Neural crest cell (in vitro differentiated cells): Measurements from ENCODE around the gene SMAD6. TPM values are rescaled to one million over a fixed set of nuclear protein-coding genes. Genes with fewer than 3 reads are reported as not detected.

ENCODE experiments used
- DNase-seq: peaks from one replicate; pipeline ENCODE4 v3.0.0; 2021; ENCODE audit warnings: low read depth, mixed read lengths, low spot score
- H3K27ac Mint-ChIP-seq: one replicate; pipeline ENCODE4 v1.8.0; 2021; ENCODE audit warnings: mild to moderate bottlenecking, mixed read lengths; ENCODE audit not compliant: unreplicated experiment
- H3K27me3 Mint-ChIP-seq: 2 replicates; pipeline ENCODE4 v1.8.0; 2021; ENCODE audit warnings: low read depth, mild to moderate bottlenecking, mixed read lengths
- H3K36me3 Mint-ChIP-seq: 2 replicates; pipeline ENCODE4 v1.8.0; 2021; ENCODE audit warnings: low read depth, mild to moderate bottlenecking, mixed read lengths
- H3K4me1 Mint-ChIP-seq: 2 replicates; pipeline ENCODE4 v1.8.0; 2021; ENCODE audit warnings: mixed read lengths
- H3K4me3 Mint-ChIP-seq: one replicate; pipeline ENCODE4 v1.8.0; 2021; ENCODE audit warnings: mild to moderate bottlenecking, mixed read lengths
- H3K9me3 Mint-ChIP-seq: 2 replicates; pipeline ENCODE4 v1.8.0; 2021; ENCODE audit warnings: mixed read lengths
- total RNA-seq: library from RNA; stranded (reverse); gene quantifications from 2 replicates; pipeline ENCODE4 v1.2.1, GENCODE V29; 2021
- TF ChIP-seq, protein P1 (sequence below): fragments of 200-600 bp; sonication (generic); conservative IDR thresholded peaks from 2 replicates; pipeline ENCODE4 v1.5.0; 2021; ENCODE audit warnings: antibody characterized with exemption, mild to moderate bottlenecking

The SMAD6 gene
- total RNA-seq, 1 donor from 2014 or later, result 4.7 TPM

DNA sequence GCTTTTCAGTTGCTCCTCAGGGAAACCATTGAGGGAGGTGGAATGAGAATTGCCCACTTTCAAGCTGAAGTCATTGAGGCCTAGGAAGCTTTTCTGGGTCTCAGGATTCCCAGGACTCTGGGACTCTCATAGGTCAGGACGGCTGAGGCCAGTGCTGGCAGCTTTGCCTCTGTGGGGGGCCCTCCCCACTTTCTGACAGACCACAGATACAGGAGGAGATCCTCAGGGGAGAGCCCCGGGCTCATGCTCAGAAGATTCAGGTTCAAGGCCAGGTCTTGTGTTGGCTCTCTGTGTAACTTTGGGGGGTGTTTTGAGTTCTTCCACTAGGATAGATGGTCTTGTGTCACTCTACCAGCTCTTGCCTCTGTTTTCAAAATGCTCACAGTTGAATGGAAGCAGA, 50.0 kb downstream of the SMAD6 start:
- no peak for DNase-seq
- Mint-ChIP-seq H3K36me3 (peaks cover 9% of the 10 kb centered on the region), H3K4me3 (no peak overlapping the region), H3K27me3 (no peaks in the 10 kb centered on the region), H3K4me1 (peaks cover 16% of the 10 kb centered on the region), H3K27ac (peak overlapping the region; percentile 58), H3K9me3 (peaks cover 4% of the 10 kb centered on the region)
- TF ChIP-seq, protein P1, sequence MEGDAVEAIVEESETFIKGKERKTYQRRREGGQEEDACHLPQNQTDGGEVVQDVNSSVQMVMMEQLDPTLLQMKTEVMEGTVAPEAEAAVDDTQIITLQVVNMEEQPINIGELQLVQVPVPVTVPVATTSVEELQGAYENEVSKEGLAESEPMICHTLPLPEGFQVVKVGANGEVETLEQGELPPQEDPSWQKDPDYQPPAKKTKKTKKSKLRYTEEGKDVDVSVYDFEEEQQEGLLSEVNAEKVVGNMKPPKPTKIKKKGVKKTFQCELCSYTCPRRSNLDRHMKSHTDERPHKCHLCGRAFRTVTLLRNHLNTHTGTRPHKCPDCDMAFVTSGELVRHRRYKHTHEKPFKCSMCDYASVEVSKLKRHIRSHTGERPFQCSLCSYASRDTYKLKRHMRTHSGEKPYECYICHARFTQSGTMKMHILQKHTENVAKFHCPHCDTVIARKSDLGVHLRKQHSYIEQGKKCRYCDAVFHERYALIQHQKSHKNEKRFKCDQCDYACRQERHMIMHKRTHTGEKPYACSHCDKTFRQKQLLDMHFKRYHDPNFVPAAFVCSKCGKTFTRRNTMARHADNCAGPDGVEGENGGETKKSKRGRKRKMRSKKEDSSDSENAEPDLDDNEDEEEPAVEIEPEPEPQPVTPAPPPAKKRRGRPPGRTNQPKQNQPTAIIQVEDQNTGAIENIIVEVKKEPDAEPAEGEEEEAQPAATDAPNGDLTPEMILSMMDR, result no peak

DNA sequence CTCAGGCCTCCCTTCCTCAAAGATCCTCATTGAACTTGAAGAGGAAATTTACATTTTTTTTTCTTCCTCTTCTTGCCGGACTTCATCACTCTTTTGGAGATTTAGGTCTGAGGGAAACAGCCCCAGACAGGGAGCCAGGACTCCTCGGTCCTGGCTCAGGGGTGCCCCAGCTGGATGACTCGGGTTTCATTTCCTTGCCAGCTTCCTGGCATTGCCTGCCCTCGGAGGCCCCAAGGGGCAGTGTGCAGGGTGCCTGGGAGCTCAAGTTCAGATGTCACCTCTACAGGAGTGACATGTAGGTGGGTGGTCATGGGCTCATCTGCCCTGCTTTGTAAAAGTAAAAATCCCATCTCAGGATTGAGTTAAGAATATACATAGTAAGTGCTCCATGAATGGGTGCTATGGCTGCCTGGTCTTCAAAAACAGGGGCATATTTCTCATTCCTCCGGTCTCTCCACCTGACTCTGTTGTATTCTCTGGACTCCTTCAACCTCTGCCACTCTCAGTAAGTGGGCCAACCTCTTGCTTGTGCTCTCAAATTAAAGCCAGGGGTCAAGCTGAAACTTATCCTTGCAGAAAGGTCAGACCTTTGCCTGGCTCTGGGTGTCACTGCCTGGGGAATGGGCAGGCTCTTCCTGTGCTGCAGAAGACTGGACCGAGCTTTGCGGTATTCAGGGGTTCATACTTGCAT, 51.8 kb downstream of the SMAD6 start:
- Mint-ChIP-seq H3K4me1 (peaks cover 3% of the 10 kb centered on the region), H3K36me3 (peaks cover 9% of the 10 kb centered on the region), H3K27ac (no peak overlapping the region), H3K9me3 (peaks cover 4% of the 10 kb centered on the region), H3K4me3 (no peak overlapping the region), H3K27me3 (no peaks in the 10 kb centered on the region)
- TF ChIP-seq, protein P1, result no peak
- no peak for DNase-seq

DNA sequence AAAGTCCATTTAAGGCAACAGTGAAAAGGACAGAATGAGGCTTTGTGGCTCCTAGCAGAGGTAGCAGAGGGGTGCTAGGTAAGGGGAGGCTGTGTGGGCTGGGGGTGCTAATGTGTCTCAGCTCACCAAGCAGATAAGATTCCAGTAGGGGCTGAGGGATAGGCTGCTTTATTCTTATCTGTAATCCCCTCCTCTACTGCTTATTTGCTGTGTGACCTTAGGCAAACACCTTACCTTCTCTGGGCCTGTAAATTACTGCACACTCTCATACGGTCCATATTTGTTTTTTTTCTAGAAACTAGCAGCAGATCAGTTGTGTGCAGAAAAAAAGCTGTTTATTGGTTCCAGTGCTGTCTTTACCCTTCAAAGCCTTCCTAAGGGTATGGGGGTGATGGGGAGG, 52.8 kb downstream of the SMAD6 start:
- Mint-ChIP-seq H3K4me3 (no peak overlapping the region), H3K4me1 (peaks cover 3% of the 10 kb centered on the region), H3K9me3 (peaks cover 4% of the 10 kb centered on the region), H3K27ac (no peak overlapping the region), H3K36me3 (peaks cover 9% of the 10 kb centered on the region), H3K27me3 (no peaks in the 10 kb centered on the region)
- no peak for DNase-seq
- TF ChIP-seq, protein P1, result no peak

DNA sequence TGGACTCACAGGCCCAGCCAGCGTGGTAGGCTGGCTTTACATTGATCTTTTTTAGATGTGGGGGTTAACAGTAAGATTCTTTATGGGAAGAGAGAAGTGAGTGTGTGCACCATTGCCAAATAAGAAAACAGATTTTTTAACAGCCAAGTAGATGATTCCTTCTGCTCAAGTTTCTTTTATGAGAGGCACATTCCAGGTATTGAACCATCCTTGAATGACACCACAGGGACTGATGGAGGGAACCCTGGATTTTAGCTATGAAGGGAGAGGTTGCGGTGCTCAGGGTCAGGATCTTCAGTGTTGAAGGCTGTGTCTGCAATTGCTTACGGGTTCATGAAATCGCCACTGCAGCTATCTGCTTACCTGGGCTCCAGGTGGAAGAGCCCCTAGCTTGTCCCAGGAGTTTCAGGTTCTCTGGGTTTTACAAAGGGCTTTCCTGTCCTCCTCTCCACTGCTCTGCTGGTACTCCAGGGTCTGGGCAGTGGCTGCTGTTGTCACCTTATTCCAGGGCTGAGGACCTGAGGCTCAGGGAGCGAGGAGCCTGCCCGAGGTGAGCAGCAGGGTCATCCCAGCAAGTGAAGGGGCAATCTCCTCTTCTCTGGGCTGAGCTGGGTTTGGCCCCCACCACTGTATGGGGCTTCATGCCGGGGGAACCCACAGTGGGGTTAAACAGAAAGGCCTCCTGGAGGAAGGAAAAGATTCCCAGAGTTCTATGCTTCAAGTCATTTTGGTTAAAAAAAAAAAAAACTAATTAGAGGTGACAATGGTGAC, 53.4 kb downstream of the SMAD6 start:
- Mint-ChIP-seq H3K9me3 (peaks cover 4% of the 10 kb centered on the region), H3K27me3 (no peaks in the 10 kb centered on the region), H3K4me3 (no peak overlapping the region), H3K4me1 (peaks cover under 1% of the 10 kb centered on the region), H3K27ac (no peak overlapping the region), H3K36me3 (peaks cover 9% of the 10 kb centered on the region)
- DNase-seq, result no peak
- TF ChIP-seq, protein P1, result no peak

DNA sequence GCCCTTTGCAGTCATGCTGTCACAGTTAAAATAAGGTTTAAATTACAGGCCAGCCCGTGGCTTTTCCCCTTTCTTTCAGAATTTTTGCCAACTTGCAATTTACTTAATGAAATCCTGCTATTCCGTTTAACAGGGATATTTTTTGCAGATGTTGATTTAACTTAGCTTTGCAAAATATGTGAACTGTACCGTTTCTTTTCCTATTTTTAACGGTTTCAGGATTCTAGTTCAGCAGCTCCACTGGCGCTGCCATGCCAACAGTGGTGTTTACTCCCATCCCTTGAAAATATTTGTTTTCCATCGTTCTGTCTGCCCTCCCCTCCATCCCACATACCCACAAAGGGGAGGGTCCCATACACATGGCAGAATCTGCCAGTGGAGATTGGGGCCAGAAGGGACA, 54.3 kb downstream of the SMAD6 start:
- no peak overlapping the region for H3K27ac Mint-ChIP-seq

More for the DNA sequence above, 54.3 kb downstream of the SMAD6 start:
- Mint-ChIP-seq H3K9me3 (peaks cover 4% of the 10 kb centered on the region), H3K4me3 (no peak overlapping the region), H3K36me3 (peaks cover 9% of the 10 kb centered on the region), H3K4me1 (peaks cover 3% of the 10 kb centered on the region), H3K27me3 (no peaks in the 10 kb centered on the region)
- DNase-seq, result no peak
- TF ChIP-seq, protein P1, result no peak
